ENCODE results near the gene POLD3. TPM values are rescaled to one million over a fixed set of nuclear protein-coding genes. Genes with fewer than 3 reads are reported as not detected.
"Not testable (repeated sequence)": the region's sequence is repeated elsewhere in the genome, so short reads cannot be mapped to it uniquely, and the experiment has no call there.

POLD3 gene
- total RNA-seq, 1 donor from 2014 or later: 7.8 TPM

- intact Hi-C loops (cut with DNase I); DNase-seq (ENCODE audit: missing footprints); ATAC-seq: not testable (repeated sequence)
These were observed 66.7 kb downstream of the POLD3 start for GRCh38 chr11:74659124-74659523.

GRCh38 chr11:74662487-74663103 lies 70.2 kb downstream of the POLD3 start:
- DNase-seq (ENCODE audit: missing footprints): no peak
- intact Hi-C loops (cut with DNase I): no loop called here
- ATAC-seq: no peak

- DNase-seq (ENCODE audit: missing footprints): no peak
- intact Hi-C loops (cut with DNase I): no loop called here
- no peak for ATAC-seq
These were observed 70.9 kb downstream of the POLD3 start for GRCh38 chr11:74663315-74663714.

DNA sequence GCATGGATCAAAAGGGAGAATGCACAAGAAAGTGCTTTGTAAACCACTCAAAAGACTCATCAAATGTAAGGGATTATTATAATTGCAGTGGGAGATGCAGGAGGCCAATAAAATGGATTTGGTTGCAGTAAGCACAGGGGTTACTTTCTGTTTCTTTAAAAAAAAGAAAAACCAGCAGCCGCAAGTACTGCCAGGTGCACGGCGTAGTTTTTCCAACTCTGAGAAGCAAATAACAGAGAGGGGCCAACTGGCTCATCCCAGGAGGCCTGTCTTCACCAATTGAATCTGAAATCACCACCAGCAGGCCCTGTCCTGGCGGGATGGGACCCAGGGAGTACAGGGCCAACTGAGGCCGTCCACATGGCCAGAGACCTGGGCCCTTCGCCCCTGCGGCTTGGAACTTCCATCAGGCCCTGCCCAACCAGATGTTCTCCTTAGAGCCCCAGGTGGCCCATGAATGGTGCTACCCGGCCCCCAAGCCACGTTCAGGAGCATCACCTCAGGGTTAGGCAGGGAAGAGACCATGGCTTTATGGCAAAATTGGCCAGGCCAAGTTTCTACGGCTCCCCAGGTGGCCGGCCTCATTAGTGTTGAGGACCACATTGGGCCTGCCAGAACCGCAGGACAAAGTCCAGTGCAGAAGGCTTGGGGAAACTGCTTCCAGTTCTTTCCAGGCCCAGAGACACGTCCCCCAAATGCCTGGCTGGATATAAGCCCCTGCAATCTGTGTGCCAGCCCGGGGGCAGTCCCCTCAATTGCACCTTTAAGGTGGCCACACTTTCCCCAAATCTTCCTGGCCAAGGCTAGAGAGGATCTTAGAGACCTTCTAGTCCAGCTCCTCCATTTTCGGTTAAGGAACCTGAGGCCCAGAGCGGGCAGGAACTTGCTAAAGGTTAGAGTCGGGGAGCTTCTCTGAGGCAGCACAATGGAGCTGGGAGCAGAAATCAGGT lies 77.1 kb downstream of the POLD3 start:
- ATAC-seq: peak; percentile 32
- DNase-seq (ENCODE audit: missing footprints): no peak
- intact Hi-C loops (cut with DNase I): no loop called here

DNA sequence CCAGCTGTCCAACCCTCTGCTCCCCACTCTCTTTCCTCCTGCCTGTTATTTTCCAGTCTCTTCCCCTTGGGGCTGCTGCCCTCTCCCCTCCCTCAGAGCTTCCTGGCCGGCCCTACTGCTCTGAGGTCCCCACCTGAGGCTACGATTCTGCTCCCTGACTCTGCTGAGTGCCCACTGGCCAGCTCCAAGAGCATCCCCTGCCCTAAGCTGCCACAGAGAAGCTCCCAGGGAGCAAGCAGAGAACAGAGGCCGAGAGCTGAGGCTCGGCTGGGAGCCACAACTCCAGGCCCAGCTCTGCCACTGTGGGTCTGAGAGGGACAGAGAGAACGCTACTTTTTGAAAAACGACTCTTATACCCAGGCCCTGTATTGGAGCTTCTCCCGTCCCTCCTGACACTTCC lies 77.8 kb downstream of the POLD3 start:
- DNase-seq (ENCODE audit: missing footprints): no peak
- intact Hi-C loops (cut with DNase I): no loop called here
- no peak for ATAC-seq

- intact Hi-C loops (cut with DNase I): no loop called here
- DNase-seq (ENCODE audit: missing footprints) (no peak), ATAC-seq (no peak)
These were observed 79.3 kb downstream of the POLD3 start for GRCh38 chr11:74671520-74672196.

DNA sequence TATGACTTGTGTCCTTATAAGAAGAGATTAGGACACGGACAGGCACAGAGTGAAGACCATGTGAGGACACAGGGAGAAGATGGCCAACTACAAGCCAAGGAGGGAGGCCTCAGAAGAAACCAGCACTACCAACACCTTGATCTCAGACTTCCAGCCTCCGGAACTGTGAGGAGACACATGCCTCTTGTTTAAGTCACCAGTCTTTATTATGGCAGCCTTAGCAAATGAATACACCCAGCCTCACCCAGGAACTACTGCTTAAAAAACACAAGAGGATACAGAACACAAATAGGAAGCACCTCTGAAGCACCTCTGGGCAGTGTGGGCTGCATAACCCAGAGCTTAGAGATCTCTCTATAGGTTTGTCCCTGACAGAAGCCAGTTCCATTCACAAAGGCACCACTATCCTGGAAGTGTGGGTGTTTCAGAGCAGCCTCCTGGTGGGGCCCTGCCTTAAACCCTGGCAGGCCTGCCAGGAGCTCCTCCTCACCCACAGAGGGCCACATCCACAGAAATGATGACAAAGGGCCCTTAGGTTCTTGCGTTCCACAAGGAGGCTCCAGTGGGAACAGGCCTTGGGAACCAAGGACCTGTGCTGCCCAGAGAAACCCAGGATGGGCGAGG lies 80.1 kb downstream of the POLD3 start:
- DNase-seq (ENCODE audit: missing footprints): no peak
- intact Hi-C loops (cut with DNase I): no loop called here
- no peak for ATAC-seq

DNA sequence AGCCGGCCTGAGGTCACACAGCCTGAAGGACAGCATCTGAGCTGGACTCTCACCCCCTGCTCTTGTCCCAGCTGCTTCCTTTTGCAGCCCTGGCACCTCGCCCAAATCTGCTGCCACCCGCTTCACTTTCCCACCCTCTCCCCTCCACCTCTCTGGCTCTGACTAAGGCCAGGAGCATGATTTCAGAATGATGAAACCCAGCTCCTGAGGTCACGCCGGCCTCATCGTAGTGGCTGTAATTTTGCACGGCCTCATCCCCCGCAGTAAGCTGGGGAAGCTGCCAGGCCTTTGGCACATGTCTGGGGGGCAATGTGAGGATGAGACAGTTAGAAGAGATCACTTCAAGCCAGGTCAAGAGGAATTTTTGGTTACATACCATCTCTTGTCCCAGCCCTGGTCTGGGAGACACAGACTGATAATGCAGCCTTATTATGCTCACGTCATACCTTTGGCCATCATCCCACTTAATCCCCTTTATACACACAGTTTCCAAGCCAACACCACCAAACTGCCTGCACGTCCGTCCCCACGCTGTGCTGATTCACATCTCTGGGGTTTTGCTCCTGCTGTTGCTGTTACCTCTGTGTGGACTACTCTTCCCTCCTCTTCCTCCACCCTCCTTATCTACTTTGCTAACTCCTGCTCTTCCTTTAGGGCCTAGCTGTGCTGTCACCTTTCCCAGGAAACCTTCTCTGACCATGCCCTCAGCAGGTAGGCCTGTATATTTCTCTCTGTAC lies 80.7 kb downstream of the POLD3 start:
- intact Hi-C loops (cut with DNase I): no loop called here
- ATAC-seq: peak; percentile 82
- DNase-seq (ENCODE audit: missing footprints): peak; percentile 85

DNA sequence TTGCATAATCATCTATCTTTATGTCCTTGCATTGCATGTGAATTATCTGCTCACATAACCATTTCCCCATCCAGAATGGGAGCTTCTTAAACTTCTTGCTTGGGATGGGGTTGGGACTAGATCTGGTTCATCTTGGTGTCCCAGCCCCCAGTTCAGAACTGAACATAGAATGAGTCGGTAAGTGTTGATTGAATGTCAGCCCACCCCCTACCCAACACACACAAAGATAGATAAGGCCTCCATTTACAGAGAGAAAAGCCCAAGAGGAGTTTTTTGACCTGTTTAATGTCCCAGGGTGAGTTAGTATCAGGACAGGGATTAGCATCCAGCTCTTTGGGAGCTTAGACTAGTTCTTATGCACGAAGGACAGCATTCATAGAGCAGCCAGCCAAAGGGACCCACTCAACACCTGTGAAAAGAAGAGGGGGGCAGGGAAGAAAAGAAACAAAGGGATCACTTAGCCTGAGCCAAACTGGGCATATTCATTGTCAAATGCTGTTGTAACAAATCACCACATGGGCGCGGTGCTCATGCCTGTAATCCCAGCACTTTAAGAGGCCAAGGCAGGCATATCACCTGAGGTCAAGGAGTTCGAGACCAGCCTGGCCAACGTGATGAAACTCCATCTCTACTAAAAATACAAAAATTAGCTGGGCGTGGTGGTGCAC lies 81.4 kb downstream of the POLD3 start:
- DNase-seq (ENCODE audit: missing footprints) (no peak), ATAC-seq (no peak)
- intact Hi-C loops (cut with DNase I): no loop called here

GRCh38 chr11:74675761-74676160 lies 83.4 kb downstream of the POLD3 start:
- ATAC-seq: no peak
- intact Hi-C loops (cut with DNase I): no loop called here

DNA sequence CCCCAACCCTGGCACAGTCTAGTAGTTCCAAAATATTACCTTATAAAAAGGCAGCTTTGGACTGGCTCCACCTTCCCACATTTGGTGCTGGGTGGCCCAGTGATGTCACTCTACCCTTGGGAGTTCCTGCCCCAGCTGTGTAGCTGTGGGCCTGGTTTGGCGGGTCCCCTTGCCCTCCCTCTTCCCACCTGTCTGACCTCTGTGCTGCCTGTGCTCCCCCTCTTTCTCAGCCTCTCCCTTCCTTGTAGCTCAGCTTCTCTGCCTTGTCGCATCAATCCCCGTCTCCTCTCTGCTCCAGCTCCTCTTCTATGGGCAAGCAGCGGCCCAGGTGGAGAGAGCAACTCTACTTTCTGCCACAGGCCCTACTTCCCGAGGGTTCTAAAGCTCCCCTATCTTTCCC lies 84.2 kb downstream of the POLD3 start:
- no peak for DNase-seq (ENCODE audit: missing footprints)
- ATAC-seq: no peak
- intact Hi-C loops (cut with DNase I): no loop called here

More at GRCh38 chr11:74675761-74676160, 83.4 kb downstream of the POLD3 start:
- no peak for DNase-seq (ENCODE audit: missing footprints)

DNA sequence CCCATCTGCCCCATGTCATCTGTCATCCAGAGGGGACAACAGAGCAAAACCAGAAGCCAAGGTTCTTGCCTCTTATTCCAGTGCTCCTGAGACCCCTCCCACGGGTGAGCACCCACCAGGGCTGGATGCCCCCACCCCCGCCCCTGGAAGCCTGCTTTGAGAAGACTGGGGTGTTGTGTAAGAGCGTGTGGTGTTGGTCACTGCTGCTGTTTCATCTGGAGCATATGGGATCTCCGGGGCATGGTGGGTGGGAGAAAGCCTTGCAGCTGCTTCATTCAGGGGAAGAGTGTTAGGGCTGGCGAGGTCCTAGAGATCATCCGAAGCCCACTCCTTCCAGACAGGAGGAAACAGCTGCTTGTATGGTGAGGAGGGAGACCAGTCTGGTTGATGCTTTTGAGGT lies 84.7 kb downstream of the POLD3 start:
- intact Hi-C loops (cut with DNase I): no loop called here
- DNase-seq (ENCODE audit: missing footprints) (no peak), ATAC-seq (no peak)

DNA sequence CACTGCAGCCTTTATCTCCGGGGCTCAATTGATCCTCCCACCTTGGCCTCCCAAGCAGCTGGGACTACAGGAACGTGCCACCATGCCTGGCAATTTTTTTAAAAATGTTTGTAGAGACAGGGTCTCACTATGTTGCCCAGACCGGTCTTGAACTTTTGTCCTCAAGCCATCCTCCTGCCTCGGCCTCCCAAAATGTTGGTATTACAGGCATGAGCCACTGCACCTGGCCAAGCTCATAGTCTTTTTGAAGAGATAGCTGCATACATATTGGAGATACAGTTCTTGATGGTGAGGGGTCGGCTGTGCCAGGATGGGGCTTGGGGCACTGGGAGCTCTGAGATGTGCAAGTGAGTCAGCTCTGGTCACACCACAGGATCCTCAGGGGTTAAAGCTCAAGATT lies 85.7 kb downstream of the POLD3 start:
- no peak for ATAC-seq
- no peak for DNase-seq (ENCODE audit: missing footprints)
- intact Hi-C loops (cut with DNase I): no loop called here

DNA sequence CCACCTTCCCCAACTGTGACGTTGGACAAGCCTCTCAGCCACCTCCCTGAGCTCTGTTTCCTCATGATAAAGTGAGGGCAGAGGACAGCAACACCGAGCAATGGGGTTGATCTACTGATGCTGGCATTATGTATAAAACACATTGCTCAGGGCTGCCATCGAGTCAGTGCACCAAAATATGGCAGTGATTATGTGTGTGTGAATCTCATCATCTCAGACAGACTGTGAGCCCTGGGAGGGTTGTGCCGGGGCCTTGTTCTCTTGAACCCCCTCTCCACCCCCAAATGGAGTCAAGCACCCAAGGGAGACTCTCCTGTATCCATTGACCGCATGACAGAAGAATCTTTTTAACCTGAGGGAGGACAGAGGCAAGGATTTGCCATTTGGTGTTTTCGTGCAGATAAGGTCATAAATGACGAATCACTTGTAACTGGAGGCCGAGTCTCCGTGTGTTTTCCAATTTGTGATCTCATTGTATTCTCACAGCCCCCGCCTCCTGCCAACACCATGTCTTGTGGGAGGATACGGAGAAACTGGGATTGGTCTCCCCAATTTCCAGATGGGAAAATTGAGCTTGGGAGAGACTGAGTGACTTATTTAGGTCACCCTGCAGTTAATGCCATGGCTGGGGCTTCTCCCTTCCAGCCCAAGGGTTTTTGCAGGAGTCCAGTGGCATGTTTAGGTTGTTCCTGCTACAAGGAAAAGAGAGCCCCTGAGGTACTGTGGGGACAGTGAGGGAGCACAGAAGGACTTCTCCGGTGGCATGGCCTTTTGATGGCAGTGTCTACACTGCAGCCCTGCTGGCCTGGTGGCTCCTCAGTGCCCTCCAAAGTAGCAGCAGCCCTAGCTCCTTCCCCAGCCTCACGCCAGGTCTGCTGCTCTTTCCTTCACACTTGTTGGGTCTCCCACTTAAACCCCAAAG lies 86.5 kb downstream of the POLD3 start:
- DNase-seq (ENCODE audit: missing footprints) (no peak), ATAC-seq (peak; percentile 51)
- intact Hi-C loops (cut with DNase I): no loop called here

DNA sequence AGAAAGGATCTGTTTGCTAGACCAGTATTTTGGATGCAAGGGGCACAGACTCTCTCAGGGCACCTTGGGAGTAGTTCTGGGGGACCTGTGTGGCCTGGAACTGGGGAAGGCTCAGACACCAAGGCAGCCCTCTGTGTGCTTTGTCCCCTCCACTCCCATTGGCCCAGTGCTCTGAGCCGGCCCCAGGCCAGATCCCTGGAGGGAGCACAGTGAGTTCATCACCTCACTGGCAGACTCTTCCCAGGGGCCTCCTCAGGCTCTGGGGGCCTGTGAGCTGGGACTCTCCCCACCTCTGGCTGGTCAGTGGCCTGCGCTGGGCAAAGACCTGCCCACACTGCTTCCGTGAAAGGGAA lies 87.1 kb downstream of the POLD3 start:
- no peak for ATAC-seq
- intact Hi-C loops (cut with DNase I): no loop called here
- no peak for DNase-seq (ENCODE audit: missing footprints)

GRCh38 chr11:74680035-74680671 lies 87.8 kb downstream of the POLD3 start:
- intact Hi-C loops (cut with DNase I): no loop called here
- no peak for DNase-seq (ENCODE audit: missing footprints)
- no peak for ATAC-seq
